GM23338 (cell line): Measurements from ENCODE around the gene SELENOF. TPM values are rescaled to one million over a fixed set of nuclear protein-coding genes. Genes with fewer than 3 reads are reported as not detected.

Experiments
- ATAC-seq: fragments of 200-7000 bp; cut with Tn5 transposase; 3 replicates; pipeline ENCODE4 v1.9.1; 2020
- DNase-seq: peaks from one replicate; pipeline ENCODE4 v3.0.0-alpha.2; 2015; ENCODE audit warnings: low spot score
- H2AFZ ChIP-seq: fragments of 200-600 bp; sonication (generic); 2 replicates; pipeline ENCODE4 v1.8.0; 2016; ENCODE audit warnings: antibody characterized with exemption, mild to moderate bottlenecking, moderate library complexity
- H3F3A ChIP-seq: fragments of 200-600 bp; sonication (generic); replicated peaks from 2 replicates; pipeline ENCODE4 v1.8.0; 2017; ENCODE audit warnings: antibody characterized with exemption, mixed run types, low read depth
- H3K27ac ChIP-seq: fragments of 200-600 bp; sonication (generic); 2 replicates; pipeline ENCODE4 v1.6.1; 2016; ENCODE audit warnings: low read depth
- H3K27me3 ChIP-seq: fragments of 200-600 bp; sonication (generic); 2 replicates; pipeline ENCODE4 v1.8.0; 2016; ENCODE audit warnings: mild to moderate bottlenecking, mixed run types, moderate library complexity; ENCODE audit not compliant: insufficient read depth
- H3K36me3 ChIP-seq: fragments of 200-600 bp; sonication (generic); 2 replicates; pipeline ENCODE4 v1.8.0; 2016; ENCODE audit warnings: mild to moderate bottlenecking; ENCODE audit not compliant: insufficient read depth
- H3K4me1 ChIP-seq: fragments of 200-600 bp; sonication (generic); 2 replicates; pipeline ENCODE4 v1.8.0; 2016; ENCODE audit warnings: mild to moderate bottlenecking, moderate library complexity; ENCODE audit not compliant: insufficient read depth
- H3K4me2 ChIP-seq: fragments of 200-600 bp; sonication (generic); 2 replicates; pipeline ENCODE4 v1.7.1; 2017; ENCODE audit warnings: mixed run types
- H3K4me3 ChIP-seq: fragments of 200-600 bp; sonication (generic); 2 replicates; pipeline ENCODE4 v1.6.1; 2016; ENCODE audit warnings: mixed run types
- H3K79me2 ChIP-seq: fragments of 200-600 bp; sonication (generic); replicated peaks from 2 replicates; pipeline ENCODE4 v1.8.0; 2017; ENCODE audit warnings: mild to moderate bottlenecking; ENCODE audit not compliant: insufficient read depth
- H3K9me2 ChIP-seq: fragments of 200-600 bp; sonication (generic); 2 replicates; pipeline ENCODE4 v1.8.0; 2017; ENCODE audit not compliant: insufficient read depth
- H4K20me1 ChIP-seq: fragments of 200-600 bp; sonication (generic); replicated peaks from 2 replicates; pipeline ENCODE4 v1.8.0; 2017; ENCODE audit warnings: mild to moderate bottlenecking; ENCODE audit not compliant: insufficient read depth
- H3K27ac Mint-ChIP-seq: 2 replicates; pipeline ENCODE4 v1.8.0; 2020; ENCODE audit warnings: inconsistent platforms, mild to moderate bottlenecking, moderate library complexity, mixed read lengths
- H3K27me3 Mint-ChIP-seq: 3 replicates; pipeline ENCODE4 v1.8.0; 2022; ENCODE audit warnings: low read depth, mild to moderate bottlenecking, moderate library complexity, mixed read lengths, inconsistent platforms; ENCODE audit not compliant: insufficient read depth, poor library complexity
- H3K36me3 Mint-ChIP-seq: 3 replicates; pipeline ENCODE4 v1.8.0; 2021; ENCODE audit warnings: low read depth, mild to moderate bottlenecking, inconsistent platforms, moderate library complexity, mixed read lengths
- H3K4me1 Mint-ChIP-seq: 3 replicates; pipeline ENCODE4 v1.8.0; 2020; ENCODE audit warnings: mild to moderate bottlenecking, inconsistent platforms, mixed read lengths
- H3K4me3 Mint-ChIP-seq: 3 replicates; pipeline ENCODE4 v1.8.0; 2021; ENCODE audit warnings: moderate library complexity, mild to moderate bottlenecking, inconsistent platforms, mixed read lengths
- H3K9me3 Mint-ChIP-seq: 3 replicates; pipeline ENCODE4 v1.8.0; 2020; ENCODE audit warnings: moderate library complexity, mild to moderate bottlenecking, inconsistent platforms, mixed read lengths
- EZH2 ChIP-seq: fragments of 200-600 bp; sonication (generic); IDR thresholded peaks from one replicate; pipeline ENCODE4 v1.8.0; 2017; ENCODE audit warnings: antibody characterized with exemption, mild to moderate bottlenecking, low read depth; ENCODE audit not compliant: unreplicated experiment
- JUNB ChIP-seq: IDR thresholded peaks from one replicate; pipeline ENCODE4 v1.6.1; 2016; ENCODE audit warnings: antibody characterized with exemption; ENCODE audit not compliant: unreplicated experiment
- STAT1 ChIP-seq: IDR thresholded peaks from one replicate; pipeline ENCODE4 v1.6.1; 2016; ENCODE audit warnings: antibody characterized with exemption; ENCODE audit not compliant: unreplicated experiment
- ZNF114 ChIP-seq: fragments of 250-450 bp; sonication (Bioruptor Pico); IDR thresholded peaks from 2 replicates; pipeline ENCODE4 v1.5.0; 2020; ENCODE audit warnings: mild to moderate bottlenecking, moderate library complexity
- ZNF331 ChIP-seq: fragments of 250-450 bp; sonication (Bioruptor Pico); IDR thresholded peaks from 2 replicates; pipeline ENCODE4 v1.5.0; 2020; ENCODE audit warnings: low read depth, mild to moderate bottlenecking, moderate library complexity
- polyA plus RNA-seq: library from polyadenylated mRNA; unstranded; fragments of >200 nt; fragmentation: Nextera tagmentation; extraction: Ambion mirVana; gene quantifications from 2 replicates; pipeline ENCODE4 v1.2.1, GENCODE V29; 2016
- total RNA-seq: library from RNA; depleted of rRNA; stranded (reverse); fragments of >200 nt; shearing (Covaris generic); gene quantifications from 2 replicates; pipeline ENCODE4 v1.2.3, GENCODE V29; 2014
- TF ChIP-seq, protein P1 (sequence below): fragments of 250-450 bp; sonication (Bioruptor Pico); IDR thresholded peaks from 2 replicates; pipeline ENCODE4 v1.5.0; 2020; ENCODE audit warnings: mild to moderate bottlenecking, moderate library complexity
- TF ChIP-seq, protein P2 (sequence below), 2 experiments: fragments of 200-600 bp in 1 of 2; sonication (generic) in 1 of 2; conservative IDR thresholded peaks; 2 replicates each; pipeline versions ENCODE4 v1.5.1 to v1.6.1; 2016 to 2017; ENCODE audit warnings: antibody characterized with exemption in 2 of 2, low read depth in 2 of 2, mild to moderate bottlenecking in 2 of 2, moderate library complexity in 1 of 2
- TF ChIP-seq, protein P3 (sequence below): IDR thresholded peaks from 2 replicates; pipeline ENCODE4 v1.6.1; 2016; ENCODE audit warnings: antibody characterized with exemption

SELENOF gene
- total and polyA plus RNA-seq, 2 experiments from 2014 or later: 113 to 142 TPM

DNA sequence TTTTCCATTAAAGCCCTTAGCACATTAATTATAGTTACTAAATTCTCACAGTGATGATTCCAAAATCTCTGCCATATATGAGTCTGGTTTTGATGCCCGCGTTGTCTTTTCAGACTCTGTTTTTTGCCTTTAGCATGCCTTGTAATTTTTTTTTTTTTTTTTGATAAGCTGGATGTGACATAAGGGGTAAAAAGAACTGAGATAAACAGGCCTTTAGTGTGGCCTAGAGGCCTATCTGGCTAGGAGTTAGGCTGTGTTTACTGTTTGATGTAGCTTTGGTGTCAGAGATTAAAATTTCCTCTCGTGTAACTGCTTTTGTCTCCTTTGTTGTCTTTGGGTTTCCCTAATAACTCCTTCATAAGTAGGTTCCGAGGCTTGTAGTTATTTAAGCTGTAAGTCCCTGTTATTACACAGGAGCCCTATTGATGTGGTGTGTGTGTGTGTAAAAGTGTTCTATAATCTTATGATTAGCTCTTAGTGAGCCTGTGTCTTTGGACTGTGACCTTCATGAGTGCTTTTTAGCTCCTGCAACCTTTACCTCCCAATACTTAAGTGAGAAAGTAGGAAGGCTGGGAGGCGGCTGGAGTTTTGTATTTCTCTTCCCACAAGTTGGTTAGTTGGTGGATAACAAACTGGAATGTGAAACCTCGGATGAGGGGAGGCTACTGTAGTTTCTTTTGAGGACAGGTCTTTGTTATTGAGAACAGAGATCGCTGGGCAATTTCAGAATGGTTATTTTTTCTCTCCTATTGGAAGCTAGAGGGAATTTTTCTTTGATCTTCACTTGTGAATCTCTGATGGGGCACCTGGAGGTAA is 19.8 kb upstream of the SELENOF start (continued):
- TF ChIP-seq, protein P1, sequence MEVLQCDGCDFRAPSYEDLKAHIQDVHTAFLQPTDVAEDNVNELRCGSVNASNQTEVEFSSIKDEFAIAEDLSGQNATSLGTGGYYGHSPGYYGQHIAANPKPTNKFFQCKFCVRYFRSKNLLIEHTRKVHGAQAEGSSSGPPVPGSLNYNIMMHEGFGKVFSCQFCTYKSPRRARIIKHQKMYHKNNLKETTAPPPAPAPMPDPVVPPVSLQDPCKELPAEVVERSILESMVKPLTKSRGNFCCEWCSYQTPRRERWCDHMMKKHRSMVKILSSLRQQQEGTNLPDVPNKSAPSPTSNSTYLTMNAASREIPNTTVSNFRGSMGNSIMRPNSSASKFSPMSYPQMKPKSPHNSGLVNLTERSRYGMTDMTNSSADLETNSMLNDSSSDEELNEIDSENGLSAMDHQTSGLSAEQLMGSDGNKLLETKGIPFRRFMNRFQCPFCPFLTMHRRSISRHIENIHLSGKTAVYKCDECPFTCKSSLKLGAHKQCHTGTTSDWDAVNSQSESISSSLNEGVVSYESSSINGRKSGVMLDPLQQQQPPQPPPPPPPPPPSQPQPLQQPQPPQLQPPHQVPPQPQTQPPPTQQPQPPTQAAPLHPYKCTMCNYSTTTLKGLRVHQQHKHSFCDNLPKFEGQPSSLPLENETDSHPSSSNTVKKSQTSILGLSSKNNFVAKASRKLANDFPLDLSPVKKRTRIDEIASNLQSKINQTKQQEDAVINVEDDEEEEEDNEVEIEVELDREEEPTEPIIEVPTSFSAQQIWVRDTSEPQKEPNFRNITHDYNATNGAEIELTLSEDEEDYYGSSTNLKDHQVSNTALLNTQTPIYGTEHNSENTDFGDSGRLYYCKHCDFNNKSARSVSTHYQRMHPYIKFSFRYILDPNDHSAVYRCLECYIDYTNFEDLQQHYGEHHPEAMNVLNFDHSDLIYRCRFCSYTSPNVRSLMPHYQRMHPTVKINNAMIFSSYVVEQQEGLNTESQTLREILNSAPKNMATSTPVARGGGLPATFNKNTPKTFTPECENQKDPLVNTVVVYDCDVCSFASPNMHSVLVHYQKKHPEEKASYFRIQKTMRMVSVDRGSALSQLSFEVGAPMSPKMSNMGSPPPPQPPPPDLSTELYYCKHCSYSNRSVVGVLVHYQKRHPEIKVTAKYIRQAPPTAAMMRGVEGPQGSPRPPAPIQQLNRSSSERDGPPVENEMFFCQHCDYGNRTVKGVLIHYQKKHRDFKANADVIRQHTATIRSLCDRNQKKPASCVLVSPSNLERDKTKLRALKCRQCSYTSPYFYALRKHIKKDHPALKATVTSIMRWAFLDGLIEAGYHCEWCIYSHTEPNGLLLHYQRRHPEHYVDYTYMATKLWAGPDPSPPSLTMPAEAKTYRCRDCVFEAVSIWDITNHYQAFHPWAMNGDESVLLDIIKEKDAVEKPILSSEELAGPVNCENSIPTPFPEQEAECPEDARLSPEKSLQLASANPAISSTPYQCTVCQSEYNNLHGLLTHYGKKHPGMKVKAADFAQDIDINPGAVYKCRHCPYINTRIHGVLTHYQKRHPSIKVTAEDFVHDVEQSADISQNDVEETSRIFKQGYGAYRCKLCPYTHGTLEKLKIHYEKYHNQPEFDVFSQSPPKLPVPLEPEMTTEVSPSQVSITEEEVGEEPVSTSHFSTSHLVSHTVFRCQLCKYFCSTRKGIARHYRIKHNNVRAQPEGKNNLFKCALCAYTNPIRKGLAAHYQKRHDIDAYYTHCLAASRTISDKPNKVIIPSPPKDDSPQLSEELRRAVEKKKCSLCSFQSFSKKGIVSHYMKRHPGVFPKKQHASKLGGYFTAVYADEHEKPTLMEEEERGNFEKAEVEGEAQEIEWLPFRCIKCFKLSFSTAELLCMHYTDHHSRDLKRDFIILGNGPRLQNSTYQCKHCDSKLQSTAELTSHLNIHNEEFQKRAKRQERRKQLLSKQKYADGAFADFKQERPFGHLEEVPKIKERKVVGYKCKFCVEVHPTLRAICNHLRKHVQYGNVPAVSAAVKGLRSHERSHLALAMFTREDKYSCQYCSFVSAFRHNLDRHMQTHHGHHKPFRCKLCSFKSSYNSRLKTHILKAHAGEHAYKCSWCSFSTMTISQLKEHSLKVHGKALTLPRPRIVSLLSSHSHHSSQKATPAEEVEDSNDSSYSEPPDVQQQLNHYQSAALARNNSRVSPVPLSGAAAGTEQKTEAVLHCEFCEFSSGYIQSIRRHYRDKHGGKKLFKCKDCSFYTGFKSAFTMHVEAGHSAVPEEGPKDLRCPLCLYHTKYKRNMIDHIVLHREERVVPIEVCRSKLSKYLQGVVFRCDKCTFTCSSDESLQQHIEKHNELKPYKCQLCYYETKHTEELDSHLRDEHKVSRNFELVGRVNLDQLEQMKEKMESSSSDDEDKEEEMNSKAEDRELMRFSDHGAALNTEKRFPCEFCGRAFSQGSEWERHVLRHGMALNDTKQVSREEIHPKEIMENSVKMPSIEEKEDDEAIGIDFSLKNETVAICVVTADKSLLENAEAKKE (CRISPR knock-in tag): no peak
- TF ChIP-seq, protein P2, sequence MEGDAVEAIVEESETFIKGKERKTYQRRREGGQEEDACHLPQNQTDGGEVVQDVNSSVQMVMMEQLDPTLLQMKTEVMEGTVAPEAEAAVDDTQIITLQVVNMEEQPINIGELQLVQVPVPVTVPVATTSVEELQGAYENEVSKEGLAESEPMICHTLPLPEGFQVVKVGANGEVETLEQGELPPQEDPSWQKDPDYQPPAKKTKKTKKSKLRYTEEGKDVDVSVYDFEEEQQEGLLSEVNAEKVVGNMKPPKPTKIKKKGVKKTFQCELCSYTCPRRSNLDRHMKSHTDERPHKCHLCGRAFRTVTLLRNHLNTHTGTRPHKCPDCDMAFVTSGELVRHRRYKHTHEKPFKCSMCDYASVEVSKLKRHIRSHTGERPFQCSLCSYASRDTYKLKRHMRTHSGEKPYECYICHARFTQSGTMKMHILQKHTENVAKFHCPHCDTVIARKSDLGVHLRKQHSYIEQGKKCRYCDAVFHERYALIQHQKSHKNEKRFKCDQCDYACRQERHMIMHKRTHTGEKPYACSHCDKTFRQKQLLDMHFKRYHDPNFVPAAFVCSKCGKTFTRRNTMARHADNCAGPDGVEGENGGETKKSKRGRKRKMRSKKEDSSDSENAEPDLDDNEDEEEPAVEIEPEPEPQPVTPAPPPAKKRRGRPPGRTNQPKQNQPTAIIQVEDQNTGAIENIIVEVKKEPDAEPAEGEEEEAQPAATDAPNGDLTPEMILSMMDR (conservative IDR thresholded peaks at IDR 0.05; ENCODE audit: low read depth in 2 of 2): no peak
- no peak for TF ChIP-seq JUNB

DNA sequence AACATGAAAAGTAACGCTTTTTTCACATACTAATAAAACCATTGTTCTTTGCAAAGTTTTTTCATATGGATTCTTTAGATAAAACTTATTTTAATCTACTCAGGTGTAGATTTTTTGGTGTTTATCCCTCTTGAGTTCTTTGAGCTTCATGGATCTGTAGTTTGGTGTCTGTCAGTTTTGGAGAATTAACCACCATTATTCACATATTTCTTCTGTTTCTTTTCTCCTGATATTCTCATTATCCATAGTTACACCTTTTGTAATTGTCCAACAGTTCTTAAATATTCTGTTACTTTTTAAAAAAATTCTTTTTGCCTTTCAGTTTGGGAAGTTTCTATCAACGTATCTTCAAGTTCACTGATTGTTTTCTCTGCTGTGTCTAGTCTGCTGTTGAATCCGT is 19.1 kb upstream of the SELENOF start:
- H3K27ac ChIP-seq: peak overlapping the region; percentile 94
- Mint-ChIP-seq H3K4me3 (0 out of 3 replicates have a peak overlapping the region, but pooled peaks have one; percentile 47), H3K36me3 (no peaks in the 10 kb centered on the region), H3K9me3 (no peaks in the 10 kb centered on the region), H3K27ac (peak overlapping the region; percentile 96), H3K27me3 (peaks cover 5% of the 10 kb centered on the region), H3K4me1 (peaks cover 46% of the 10 kb centered on the region)
- H3K79me2 ChIP-seq: peaks cover 87% of the 10 kb centered on the region
- H3K4me1 ChIP-seq: peaks cover 40% of the 10 kb centered on the region
- ATAC-seq (no peak), DNase-seq (no peak)
- no peaks in the 10 kb centered on the region for H3K36me3 ChIP-seq
- H2AFZ ChIP-seq: no peak overlapping the region
- H3K4me2 ChIP-seq: peak overlapping the region; percentile 46
- H3K9me2 ChIP-seq: no peaks in the 10 kb centered on the region
- H3K4me3 ChIP-seq: no peak overlapping the region
- no peaks in the 10 kb centered on the region for H4K20me1 ChIP-seq
- H3K27me3 ChIP-seq: no peaks in the 10 kb centered on the region
- no peaks in the 10 kb centered on the region for H3F3A ChIP-seq
- no peak for TF ChIP-seq STAT1
- no peak for TF ChIP-seq ZNF331 (CRISPR knock-in tag)
- TF ChIP-seq, protein P3, sequence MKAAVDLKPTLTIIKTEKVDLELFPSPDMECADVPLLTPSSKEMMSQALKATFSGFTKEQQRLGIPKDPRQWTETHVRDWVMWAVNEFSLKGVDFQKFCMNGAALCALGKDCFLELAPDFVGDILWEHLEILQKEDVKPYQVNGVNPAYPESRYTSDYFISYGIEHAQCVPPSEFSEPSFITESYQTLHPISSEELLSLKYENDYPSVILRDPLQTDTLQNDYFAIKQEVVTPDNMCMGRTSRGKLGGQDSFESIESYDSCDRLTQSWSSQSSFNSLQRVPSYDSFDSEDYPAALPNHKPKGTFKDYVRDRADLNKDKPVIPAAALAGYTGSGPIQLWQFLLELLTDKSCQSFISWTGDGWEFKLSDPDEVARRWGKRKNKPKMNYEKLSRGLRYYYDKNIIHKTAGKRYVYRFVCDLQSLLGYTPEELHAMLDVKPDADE: no peak
- TF ChIP-seq ZNF114 (CRISPR knock-in tag): no peak
- no peak for TF ChIP-seq EZH2
